ENCODE measurements around the gene REXO4. TPM values are rescaled to one million over a fixed set of nuclear protein-coding genes. Genes with fewer than 3 reads are reported as not detected.
"Not testable (repeated sequence)": the region's sequence is repeated elsewhere in the genome, so short reads cannot be mapped to it uniquely, and the experiment has no call there.

The REXO4 gene
- total RNA-seq, 1 donor: 29.9 TPM

GRCh38 chr9:133451865-133452264, 34.1 kb upstream of the REXO4 start:
- DNase-seq (ENCODE audit: low read depth in 2 of 3, low spot score in 2 of 3): not testable (repeated sequence)

GRCh38 chr9:133449760-133450159, 31.9 kb upstream of the REXO4 start:
- no peak for DNase-seq (ENCODE audit: low read depth in 2 of 3, low spot score in 2 of 3)

- no peak for DNase-seq (ENCODE audit: low read depth in 2 of 3, low spot score in 2 of 3)
Measured at GRCh38 chr9:133448487-133448972, 30.7 kb upstream of the REXO4 start.

- DNase-seq (ENCODE audit: low read depth in 2 of 3, low spot score in 2 of 3): no peak
Measured at GRCh38 chr9:133445293-133445969, 27.6 kb upstream of the REXO4 start.

GRCh38 chr9:133443982-133444381, 26.2 kb upstream of the REXO4 start:
- no peak for DNase-seq (ENCODE audit: low read depth in 2 of 3, low spot score in 2 of 3)

- DNase-seq (ENCODE audit: low read depth in 2 of 3, low spot score in 2 of 3): no peak
Measured at GRCh38 chr9:133443248-133443647, 25.4 kb upstream of the REXO4 start.

GRCh38 chr9:133441571-133441970, 23.8 kb upstream of the REXO4 start:
- DNase-seq (ENCODE audit: low read depth in 2 of 3, low spot score in 2 of 3): no peak

- DNase-seq (ENCODE audit: low read depth in 2 of 3, low spot score in 2 of 3): no peak
Measured at GRCh38 chr9:133440874-133441273, 23.1 kb upstream of the REXO4 start.

- no peak for DNase-seq (ENCODE audit: low read depth in 2 of 3, low spot score in 2 of 3)
Measured at GRCh38 chr9:133439337-133439736, 21.5 kb upstream of the REXO4 start.

- no peak for DNase-seq (ENCODE audit: low read depth in 2 of 3, low spot score in 2 of 3)
Measured at GRCh38 chr9:133437753-133438531, 20.1 kb upstream of the REXO4 start.

GRCh38 chr9:133436681-133437080, 18.9 kb upstream of the REXO4 start:
- DNase-seq (ENCODE audit: low read depth in 2 of 3, low spot score in 2 of 3): no peak

GRCh38 chr9:133433351-133433843, 15.6 kb upstream of the REXO4 start:
- DNase-seq (ENCODE audit: low read depth in 2 of 3, low spot score in 2 of 3): no peak

GRCh38 chr9:133430244-133430643, 12.4 kb upstream of the REXO4 start:
- DNase-seq (ENCODE audit: low read depth in 2 of 3, low spot score in 2 of 3): no peak

- DNase-seq (ENCODE audit: low read depth in 2 of 3, low spot score in 2 of 3): peak in 2 of 3 donors; percentile 44 to 45
Measured at GRCh38 chr9:133429641-133430161, 11.9 kb upstream of the REXO4 start.

- no peak for DNase-seq (ENCODE audit: low read depth in 2 of 3, low spot score in 2 of 3)
Measured at GRCh38 chr9:133429214-133429613, 11.4 kb upstream of the REXO4 start.

- peak in 1 of 3 donors; percentile 9 for DNase-seq (ENCODE audit: low read depth in 2 of 3, low spot score in 2 of 3)
Measured at GRCh38 chr9:133428617-133429101, 10.8 kb upstream of the REXO4 start.

- DNase-seq (ENCODE audit: low read depth in 2 of 3, low spot score in 2 of 3): no peak
Measured at GRCh38 chr9:133427658-133428348, 10.0 kb upstream of the REXO4 start.

- DNase-seq (ENCODE audit: low read depth in 2 of 3, low spot score in 2 of 3): no peak
Measured at GRCh38 chr9:133426011-133426410, 8.2 kb upstream of the REXO4 start.

- no peak for DNase-seq (ENCODE audit: low read depth in 2 of 3, low spot score in 2 of 3)
Measured at GRCh38 chr9:133425049-133425632, 7.3 kb upstream of the REXO4 start.

- DNase-seq (ENCODE audit: low read depth in 2 of 3, low spot score in 2 of 3): no peak
Measured at GRCh38 chr9:133424187-133424586, 6.4 kb upstream of the REXO4 start.

All from hematopoietic multipotent progenitor cell (in vitro differentiated cells).